Tibial nerve (tissue), 4 donors: ENCODE results near the gene KSR1.

ENCODE experiments used
- EP300 ChIP-seq, 2 donors: sonication (generic); formaldehyde crosslinking; IDR thresholded peaks; one replicate each; pipeline ENCODE4 v1.6.1; 2017; ENCODE audit warnings: antibody characterized with exemption in 2 of 2, mild to moderate bottlenecking in 1 of 2
- POLR2A ChIP-seq, 2 donors: fragments of 450-650 bp; IDR thresholded peaks; one replicate each; pipeline ENCODE4 v1.6.1; 2017; ENCODE audit warnings: antibody characterized with exemption in 2 of 2, mild to moderate bottlenecking in 2 of 2, moderate library complexity in 2 of 2
- TF ChIP-seq, protein P1 (sequence below), 5 experiments: fragments of 200-600 bp in 3 of 5; fragments of 450-650 bp in 2 of 5; sonication (generic) in 3 of 5; IDR thresholded peaks; one replicate each; pipeline ENCODE4 v1.5.1; 2016 to 2019; ENCODE audit warnings: antibody characterized with exemption in 5 of 5, mild to moderate bottlenecking in 3 of 5, moderate library complexity in 2 of 5

DNA sequence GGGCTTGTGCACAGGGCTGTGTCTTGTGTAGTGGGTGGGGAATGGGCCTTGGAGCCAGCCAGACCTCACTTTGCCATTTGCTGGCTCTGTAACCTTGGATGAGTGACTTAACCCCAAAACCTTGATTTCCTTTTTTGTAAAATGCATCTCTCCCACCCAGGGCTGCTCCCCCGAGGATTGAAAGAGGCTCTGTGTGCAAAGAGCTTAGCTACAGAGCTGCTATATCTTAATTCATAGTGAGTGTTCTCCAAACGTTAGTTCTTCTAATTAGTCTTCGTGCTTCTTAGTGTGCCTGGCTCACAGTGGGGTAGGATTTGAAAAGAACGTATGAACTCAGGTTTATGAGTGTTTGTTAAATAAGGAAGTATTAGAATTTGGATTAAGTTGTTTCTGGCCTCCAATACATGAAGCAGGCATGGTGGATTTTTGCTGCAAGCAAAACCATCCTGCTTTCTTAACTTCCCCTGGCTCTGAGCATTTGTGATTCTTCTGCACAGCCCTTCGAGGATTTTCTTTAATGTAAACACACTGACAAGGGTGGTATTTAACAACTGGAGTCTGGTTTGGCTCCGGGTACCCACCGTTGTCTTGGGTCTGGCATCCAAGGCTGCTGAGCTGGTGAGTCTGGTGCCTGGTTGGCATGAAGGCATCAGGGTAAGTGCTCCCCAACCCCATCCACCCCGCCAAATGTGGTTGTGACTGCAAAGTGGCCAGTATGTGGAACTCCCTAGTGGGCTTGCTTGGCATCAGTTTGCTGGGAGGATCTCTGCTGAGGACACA, 29.7 kb downstream of the KSR1 start:
- TF ChIP-seq, protein P1, sequence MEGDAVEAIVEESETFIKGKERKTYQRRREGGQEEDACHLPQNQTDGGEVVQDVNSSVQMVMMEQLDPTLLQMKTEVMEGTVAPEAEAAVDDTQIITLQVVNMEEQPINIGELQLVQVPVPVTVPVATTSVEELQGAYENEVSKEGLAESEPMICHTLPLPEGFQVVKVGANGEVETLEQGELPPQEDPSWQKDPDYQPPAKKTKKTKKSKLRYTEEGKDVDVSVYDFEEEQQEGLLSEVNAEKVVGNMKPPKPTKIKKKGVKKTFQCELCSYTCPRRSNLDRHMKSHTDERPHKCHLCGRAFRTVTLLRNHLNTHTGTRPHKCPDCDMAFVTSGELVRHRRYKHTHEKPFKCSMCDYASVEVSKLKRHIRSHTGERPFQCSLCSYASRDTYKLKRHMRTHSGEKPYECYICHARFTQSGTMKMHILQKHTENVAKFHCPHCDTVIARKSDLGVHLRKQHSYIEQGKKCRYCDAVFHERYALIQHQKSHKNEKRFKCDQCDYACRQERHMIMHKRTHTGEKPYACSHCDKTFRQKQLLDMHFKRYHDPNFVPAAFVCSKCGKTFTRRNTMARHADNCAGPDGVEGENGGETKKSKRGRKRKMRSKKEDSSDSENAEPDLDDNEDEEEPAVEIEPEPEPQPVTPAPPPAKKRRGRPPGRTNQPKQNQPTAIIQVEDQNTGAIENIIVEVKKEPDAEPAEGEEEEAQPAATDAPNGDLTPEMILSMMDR (IDR thresholded peaks at IDR 0.05) = no peak
- TF ChIP-seq POLR2A (IDR thresholded peaks at IDR 0.05) (no peak), EP300 (IDR thresholded peaks at IDR 0.05) (no peak)
